Measurements from ENCODE around the gene SSBP4.
"Not testable (repeated sequence)": the region's sequence is repeated elsewhere in the genome, so short reads cannot be mapped to it uniquely, and the experiment has no call there.

Gene SSBP4

DNA sequence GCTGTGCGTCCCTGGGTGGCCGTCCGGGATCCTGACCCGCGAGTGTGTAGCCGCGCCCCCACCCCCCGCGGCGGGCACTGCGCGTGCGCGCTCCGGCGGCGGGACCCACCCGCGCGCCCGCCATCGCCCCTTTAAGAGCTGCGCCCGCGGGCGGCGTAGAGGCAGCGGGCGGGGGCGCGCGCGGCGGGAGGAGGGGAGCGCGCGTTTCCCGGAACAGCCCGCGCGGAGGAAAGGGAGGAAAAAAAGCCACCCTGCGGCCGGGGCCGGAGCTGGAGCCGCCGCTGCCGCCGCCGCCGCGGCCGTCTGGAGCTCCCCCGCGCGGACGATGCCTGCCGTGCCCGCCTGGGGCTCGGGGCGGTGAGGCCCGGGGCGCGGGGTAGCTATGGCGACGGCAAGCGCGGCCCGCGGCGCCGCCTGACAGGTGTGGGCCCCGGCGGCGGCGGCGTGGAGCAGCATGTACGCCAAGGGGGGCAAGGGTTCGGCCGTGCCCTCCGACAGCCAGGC, at the start of gene SSBP4:
Gene SSBP4, plus strand, starts transcription at position 204 of the 504 bp plus-strand sequence. Its CDS starts 251 bp downstream, at position 455.
- no peak for FAIRE-seq

DNA sequence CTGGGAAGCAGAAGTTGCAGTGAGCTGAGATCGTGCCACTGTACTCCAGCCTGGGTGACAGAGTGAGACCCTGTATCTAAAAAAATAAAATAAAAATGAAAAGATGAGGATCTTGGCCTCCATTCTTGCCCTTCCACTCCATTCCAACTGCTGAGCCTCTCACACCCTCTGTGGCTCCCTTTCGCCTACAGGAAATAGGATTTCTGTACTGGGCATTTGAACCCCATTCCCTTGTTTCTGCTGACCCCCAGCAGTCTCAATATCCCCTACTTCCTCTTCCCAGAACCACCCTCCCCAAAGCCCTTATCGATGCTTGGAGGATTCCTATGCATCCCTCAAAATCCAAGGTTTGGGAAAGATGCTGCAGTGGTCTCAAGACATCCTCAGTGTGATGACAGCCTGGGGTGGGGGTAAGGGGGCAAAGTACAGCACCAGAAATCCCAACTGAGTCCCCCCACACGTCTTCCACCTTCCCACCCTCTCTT, 45.7 kb upstream of the SSBP4 start:
- FAIRE-seq = no peak

DNA sequence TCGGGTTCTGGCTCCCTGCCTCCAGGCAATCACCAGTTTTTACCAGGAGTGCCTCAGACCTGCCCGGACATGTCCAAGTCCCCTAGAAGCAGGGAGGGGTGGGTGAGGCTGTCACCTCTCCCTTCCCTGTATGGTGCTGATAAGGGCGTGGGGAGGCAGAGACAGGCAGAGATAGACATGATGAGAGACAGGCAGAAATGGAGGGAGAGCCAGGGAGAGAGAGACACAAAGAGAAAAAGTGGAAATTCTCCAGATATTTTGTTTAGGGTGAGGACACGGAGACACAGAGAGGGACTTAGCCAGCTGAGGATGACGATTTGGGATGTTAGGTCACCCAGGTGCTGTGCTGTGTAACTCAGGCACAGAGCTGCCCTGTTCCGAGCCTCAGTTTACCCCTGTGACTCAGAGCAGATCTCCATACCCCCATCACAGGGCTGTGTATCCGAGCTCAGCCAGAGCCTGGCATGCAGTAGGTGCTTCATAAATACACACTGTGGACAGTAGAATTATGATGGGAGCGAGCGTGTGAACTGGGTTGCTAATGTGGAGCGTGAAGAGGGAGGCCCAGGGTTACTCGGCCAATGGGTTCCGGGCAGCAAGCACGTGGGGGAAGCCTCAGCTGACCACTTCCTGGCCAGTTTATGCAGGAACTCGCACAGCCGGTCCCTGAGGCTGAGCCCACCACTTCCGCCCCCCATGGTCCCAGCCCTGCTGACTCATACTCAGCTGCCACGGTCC, 45.1 kb upstream of the SSBP4 start:
- no peak for FAIRE-seq

DNA sequence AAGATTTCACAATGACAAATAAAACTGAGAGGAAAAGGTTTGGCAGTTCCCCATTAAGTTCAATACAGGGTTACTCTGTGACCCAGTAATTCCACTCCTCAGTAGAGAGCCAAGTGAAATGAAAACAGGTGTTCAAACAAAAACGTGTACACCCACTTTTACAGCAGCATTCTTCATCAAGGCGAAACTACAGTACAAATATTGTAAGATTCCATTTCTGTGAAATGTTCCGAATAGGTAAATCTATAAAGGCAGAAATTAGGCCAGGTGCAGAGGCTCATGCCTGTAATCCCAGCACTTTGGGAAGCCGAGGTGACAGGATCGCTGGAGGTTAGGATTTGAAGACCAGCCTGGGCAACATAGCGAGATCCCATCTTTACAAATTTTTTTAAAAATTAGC, 42.2 kb upstream of the SSBP4 start:
- FAIRE-seq = no peak

DNA sequence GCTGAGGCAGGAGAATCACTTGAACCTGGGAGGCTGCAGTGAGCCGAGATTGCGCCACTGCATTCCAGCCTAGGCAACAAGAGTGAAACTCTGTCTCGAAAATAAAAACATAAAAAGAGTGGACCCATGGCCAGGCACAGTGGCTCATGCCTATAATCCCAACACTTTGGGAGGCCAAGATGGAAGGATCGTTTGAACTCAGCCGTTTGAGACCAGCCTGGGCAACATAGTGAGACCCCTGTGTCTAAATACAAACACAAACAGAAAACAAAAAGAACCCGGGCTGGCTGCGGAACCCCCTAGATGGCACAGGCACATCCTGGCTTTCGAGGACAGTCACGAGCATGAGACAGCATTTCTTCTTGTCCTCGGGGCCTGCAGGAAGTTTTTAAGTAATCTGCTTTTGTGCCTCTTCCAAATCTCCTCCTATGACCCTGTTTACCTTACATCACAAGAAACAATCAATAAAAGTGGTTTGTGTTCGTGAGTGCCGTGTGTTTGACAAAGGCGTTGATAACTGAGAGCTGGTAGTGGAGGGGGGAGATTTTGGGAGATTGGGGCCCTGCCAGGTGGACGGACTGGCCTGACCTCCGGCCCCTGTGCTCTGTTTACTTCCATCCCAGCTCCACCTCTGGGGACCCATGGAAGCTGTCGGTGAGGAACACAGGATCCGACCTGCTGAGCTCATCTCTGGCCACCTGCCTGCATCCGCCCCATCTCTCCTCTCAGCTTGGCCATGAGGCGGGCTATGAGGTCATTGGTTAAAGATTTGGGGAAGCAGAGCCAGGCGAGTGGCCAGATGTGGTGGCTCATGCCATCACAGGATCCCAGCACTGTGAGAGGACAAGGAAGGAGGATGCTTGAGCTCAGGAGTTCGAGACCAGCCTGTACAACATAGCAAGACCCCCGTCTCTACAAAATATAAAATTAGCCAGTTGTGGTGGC, 39.1 kb upstream of the SSBP4 start:
- no peak for FAIRE-seq

DNA sequence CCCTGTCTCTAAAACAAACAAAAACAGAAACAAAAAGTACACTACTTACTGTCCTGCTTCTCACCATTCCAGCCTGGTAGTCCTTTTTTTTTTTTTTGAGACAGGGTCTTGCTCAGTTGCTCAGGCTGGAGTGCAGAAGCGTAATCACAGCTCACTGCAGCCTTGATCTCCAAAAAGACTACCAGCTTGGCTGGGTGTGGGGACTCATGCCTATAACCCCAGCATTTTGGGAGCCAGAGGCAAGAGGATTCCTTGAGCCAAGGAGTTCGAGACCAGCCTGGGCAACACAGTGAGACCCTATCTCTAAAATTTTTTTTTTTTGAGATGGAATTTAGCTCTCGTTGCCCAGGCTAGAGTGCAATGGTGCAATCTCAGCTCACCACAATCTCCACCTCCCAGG, 38.4 kb upstream of the SSBP4 start:
- no peak for FAIRE-seq

DNA sequence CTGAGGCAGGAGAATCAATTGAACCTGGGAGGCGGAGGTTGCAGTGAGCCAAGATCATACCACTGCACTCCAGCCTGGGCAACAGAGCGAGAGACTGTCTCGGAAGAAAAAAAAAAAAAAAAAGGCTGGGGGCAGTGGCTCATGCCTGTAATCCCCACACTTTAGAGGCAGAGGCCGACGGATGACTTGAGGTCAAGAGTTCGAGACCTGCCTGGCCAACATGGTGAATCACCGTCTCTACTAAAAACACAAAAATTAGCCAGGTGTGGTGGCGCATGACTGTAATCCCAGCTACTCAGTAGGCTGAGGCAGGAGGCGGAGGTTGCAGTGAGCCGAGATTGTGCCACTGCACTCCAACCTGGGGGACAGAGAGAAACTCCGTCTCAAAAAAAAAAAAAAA, 35.6 kb upstream of the SSBP4 start:
- FAIRE-seq = not testable (repeated sequence)

DNA sequence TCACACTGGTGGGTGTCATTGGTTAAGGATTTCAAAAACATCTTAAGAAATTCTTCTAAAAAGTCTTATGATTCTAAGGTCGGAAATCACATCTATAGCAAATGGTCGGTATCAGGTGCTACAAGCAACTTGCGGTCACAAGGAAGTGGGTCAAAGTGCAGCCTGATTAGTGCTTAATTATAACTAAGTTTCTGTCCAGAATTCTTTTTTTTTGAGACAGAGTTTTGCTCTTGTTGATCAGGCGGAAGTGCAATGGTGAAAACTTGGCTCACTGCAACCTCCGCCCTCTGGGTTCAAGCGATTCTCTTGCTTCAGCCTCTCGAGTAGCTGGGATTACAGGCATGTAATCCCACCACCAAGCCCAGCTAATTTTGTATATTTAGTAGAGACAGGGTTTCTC, 34.4 kb upstream of the SSBP4 start:
- no peak for FAIRE-seq

DNA sequence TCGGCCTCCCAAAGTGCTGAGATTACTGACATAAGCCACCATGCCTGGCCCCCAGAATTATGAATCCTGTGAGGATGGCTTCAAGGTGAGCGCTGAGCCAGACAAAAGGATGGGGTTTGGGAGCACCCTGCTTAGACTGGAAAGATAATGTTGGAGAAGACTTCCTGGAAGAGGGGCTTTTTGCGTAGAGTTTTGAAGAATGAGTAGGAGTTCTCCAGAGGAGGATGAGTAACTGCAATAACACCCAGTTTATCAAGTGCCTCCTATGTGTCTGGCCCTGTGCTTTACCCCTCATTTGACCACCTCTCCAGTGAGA, 33.9 kb upstream of the SSBP4 start:
- no peak for FAIRE-seq

DNA sequence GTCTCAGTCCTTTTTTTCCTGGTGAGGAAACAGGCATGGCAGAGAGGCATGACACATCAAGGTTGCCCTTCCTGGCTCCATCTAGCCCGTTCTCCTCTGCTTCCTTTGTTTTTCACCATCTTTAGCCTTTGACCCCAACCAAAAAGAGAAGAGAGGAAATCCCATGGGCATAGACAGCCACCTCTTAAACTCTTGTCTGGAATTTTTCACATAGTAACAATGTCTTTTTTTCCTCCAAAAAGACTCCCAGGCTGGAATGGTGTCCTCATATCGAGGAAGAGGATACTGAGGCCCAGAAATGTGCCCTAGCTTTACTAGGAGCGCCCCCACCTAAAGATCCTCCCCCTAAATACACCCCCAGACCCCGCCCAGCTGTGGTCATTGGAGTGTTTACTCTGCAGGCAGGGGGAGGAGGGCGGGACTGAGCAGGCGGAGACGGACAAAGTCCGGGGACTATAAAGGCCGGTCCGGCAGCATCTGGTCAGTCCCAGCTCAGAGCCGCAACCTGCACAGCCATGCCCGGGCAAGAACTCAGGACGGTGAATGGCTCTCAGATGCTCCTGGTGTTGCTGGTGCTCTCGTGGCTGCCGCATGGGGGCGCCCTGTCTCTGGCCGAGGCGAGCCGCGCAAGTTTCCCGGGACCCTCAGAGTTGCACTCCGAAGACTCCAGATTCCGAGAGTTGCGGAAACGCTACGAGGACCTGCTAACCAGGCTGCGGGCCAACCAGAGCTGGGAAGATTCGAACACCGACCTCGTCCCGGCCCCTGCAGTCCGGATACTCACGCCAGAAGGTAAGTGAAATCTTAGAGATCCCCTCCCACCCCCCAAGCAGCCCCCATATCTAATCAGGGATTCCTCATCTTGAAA, 33.3 kb upstream of the SSBP4 start, which contains the start of gene GDF15:
Gene GDF15, plus strand, starts transcription at position 484 of the 868 bp plus-strand sequence. Its CDS starts 32 bp downstream, at position 516.
- FAIRE-seq = no peak

DNA sequence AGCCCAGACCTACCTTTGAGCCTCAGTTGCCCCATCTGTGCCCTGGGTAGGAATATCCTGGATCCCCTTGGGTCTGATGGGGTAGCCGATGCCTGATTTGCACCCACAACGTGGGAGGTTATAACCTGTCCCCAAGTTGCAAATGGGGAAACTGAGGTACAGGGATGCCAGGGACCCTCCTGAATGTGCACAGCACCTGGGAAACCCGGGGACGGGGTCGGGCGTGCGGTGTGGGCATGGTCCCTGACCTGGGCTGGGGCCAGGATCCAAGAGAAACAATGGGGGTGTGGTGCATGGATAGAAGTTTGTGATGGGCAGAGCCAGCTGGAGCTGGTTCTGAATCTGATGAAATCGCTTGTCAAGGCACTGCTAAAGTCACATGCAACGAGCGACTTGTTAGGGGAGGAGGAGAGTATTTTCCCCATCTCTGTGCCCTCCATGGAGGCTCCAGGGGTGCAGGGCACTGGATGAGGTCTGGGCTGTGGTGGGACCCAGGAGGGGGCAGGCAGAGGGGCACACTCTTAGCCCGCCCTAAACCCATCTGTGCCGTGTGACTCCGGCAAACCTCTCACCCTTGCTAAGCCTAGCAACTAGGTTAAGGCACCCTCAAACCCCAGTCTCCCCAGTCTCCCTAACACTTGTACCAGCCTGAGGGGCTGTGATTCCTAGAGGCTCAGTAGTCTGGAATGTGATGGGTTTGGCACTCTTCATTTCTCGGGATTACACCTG, 32.5 kb upstream of the SSBP4 start:
- FAIRE-seq = no peak

DNA sequence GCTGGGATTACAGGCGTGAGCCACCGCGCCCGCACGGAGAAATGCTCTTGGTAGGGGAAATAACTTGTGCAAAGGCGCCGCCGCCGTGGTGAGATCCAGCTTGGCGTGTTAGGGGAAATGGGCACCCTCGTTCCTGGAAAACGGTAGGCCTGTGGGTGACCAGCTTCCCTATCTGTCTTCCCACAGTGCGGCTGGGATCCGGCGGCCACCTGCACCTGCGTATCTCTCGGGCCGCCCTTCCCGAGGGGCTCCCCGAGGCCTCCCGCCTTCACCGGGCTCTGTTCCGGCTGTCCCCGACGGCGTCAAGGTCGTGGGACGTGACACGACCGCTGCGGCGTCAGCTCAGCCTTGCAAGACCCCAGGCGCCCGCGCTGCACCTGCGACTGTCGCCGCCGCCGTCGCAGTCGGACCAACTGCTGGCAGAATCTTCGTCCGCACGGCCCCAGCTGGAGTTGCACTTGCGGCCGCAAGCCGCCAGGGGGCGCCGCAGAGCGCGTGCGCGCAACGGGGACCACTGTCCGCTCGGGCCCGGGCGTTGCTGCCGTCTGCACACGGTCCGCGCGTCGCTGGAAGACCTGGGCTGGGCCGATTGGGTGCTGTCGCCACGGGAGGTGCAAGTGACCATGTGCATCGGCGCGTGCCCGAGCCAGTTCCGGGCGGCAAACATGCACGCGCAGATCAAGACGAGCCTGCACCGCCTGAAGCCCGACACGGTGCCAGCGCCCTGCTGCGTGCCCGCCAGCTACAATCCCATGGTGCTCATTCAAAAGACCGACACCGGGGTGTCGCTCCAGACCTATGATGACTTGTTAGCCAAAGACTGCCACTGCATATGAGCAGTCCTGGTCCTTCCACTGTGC, 30.9 kb upstream of the SSBP4 start:
- FAIRE-seq = no peak

DNA sequence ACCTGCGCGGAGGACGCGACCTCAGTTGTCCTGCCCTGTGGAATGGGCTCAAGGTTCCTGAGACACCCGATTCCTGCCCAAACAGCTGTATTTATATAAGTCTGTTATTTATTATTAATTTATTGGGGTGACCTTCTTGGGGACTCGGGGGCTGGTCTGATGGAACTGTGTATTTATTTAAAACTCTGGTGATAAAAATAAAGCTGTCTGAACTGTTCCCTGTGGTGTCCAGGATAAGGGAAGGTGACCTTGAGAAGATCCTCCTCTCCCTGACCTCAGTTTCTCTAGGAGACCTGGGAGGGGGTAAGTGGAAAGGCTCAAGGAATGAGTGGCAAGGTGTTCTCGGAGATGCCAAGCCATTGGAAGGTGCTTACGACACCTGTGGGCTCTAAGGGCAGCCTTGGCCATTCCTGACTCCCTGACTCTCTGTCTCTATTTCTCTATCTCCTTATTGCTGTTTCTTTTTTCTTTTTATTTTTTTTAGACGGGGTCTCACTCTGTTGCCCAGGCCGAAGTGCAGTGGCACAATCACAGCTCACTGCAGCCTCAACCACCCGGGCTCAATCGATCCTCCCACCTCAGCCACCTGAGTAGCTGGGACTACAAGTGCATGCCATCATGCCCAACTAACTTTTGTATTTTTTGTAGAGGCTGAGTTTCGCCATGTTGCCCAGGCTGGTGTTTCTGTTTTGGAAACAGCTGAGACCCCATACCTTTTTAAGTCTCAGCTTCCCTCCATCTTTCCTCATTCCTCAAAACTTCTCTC, 30.1 kb upstream of the SSBP4 start:
- no peak for FAIRE-seq

DNA sequence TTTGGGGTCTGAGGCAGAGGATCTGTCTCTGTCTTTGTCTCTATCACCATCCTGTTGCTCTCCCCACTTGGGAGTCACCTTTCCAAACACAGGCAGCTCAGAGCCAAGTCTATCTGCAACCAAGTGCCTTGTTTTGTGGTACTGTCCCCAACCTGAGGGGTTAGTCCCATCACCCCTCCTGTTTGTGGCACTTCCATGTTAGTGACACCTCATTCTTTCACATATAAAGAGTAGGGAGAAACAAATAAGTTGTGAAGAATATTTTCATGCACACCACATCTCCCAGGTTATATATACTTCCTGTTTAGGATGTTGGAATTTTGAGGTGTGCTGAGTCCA, 29.5 kb upstream of the SSBP4 start:
- no peak for FAIRE-seq

DNA sequence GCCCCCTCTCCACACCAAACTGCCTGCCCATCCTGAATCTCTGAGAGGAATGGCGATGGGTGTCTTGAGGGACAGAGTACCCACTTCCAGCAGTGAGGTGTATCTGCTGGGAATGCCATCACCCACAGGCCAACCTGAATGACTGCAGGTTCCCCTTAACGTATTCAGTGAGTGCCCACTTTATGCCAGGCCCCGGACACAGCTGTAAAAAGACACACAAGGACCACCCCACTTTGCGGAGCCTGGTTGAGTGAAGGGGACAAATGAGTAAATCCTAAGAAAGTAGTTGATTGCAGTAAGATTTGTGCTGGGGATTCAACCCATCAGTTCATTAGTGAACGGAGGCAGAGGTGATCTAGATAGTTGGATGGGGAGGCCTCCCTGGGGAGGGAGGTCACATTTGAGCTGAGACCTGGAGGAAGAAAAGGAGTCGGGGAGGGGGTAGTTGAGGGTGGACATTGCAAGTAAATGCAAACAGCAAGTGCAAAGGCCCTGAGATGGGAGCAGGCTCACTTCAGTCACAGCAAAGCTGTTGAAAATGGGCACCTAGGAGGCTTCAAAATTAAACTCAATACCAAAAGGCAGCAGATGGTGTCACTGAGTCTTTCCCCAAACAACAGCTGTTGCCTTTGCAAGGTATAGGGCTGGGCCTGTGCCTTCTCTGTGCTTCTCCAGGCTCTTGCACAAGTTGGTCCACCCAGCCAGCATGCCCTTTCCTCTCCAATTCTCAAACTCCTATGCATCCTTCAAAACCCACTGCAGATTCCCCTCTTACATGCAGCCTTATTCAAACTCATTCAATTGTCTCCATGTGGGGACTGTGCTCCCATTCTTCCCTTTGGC, 28.9 kb upstream of the SSBP4 start:
- no peak for FAIRE-seq

DNA sequence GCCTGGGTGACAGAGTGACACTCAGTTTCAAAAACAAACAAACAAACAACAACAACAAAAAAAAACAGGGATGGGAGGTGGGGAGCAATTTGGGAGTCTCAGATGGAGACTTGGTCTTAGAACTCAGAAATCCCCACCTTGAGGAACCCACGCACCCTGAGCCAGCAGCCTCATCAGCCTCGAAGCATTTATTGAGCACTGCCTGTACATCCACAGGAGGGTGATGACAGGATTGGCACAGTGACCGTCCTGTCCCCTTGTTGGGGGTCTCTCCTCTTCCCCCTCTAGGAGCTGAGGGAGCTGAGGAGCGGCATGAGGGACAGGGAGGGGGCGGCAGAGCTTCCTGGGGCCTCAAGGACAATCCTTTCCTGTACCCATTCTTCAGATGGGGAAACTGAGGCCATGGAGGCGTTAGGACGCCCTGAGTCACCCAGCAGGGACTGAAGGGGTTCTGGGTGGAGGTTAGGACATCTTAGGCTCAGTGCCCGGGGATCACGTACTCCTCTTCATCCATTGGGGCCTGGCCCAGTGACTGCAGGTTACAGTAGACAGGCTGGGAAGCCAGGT, 27.6 kb upstream of the SSBP4 start:
- FAIRE-seq = no peak

DNA sequence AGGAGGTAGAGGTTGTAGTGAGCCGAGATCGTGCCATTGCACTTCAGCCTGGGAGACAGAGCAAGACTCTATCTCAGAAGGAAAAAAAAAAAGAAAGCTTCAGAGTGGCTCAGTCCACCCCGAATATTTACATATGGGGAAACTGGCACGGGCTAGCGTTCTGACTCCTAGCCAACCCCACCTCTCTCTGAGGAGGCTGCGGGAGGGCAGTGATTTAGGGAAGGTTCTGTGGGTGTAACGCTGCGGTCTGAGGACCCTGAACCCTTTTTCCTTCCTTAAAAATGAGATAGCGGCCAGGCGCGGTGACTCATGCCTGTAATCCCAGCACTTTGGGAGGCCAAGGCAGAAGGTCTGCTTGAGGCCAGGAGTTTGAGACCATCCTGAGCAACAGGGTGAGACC, 26.8 kb upstream of the SSBP4 start:
- no peak for FAIRE-seq

DNA sequence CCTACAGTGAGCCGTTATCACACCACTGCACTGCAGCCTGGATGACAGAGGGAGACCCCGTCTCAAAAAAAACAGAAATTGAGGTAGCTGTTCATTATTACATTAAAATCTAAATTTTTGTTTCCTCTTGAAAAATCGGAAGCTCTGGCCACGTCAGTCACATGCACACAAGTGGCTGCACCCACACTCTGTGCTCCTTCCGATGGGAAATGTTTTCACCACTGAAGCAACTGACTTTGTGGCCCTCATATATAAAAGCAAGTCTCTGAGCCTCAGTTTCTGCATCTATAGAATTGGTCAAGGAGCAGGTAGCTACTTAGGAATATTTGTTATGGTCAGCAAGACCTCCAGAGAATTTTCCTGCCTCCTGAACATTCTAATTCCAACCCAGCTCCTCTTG, 26.3 kb upstream of the SSBP4 start:
- no peak for FAIRE-seq

DNA sequence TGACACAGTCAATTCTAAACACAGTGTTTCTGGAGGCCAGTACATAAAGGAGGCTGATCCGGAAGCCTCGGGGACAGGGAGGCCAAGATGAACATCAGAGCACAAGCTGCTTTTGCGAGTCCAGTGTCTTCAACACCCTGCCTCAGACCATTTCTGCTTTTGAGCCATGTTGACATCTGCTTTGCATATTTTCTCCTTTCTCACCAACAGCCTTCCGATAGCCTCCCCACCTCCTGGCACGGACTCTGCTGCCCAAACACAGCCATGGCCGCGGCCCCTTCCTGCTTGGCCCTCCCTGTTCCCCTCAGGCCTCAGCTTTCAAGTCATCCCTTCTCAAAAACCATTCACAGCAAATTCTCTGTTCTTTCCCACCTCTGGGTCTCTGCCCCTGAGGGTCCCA, 25.4 kb upstream of the SSBP4 start:
- FAIRE-seq = no peak
